Neural cell (in vitro differentiated cells): Measurements from ENCODE around the gene RPS6KA2. TPM values are rescaled to one million over a fixed set of nuclear protein-coding genes. Genes with fewer than 3 reads are reported as not detected.

Experiments
- H2AFZ ChIP-seq: fragments of 200-600, 300-800 bp; sonication (generic), shearing (Covaris generic); 2 replicates; pipeline ENCODE4 v1.6.0; 2014; ENCODE audit warnings: low read depth, mild to moderate bottlenecking, antibody characterized with exemption, low read length, moderate library complexity
- H3F3A ChIP-seq: fragments of 200-600 bp; shearing (Covaris generic); 2 replicates; pipeline ENCODE4 v1.6.1; 2016; ENCODE audit warnings: mild to moderate bottlenecking, moderate library complexity, mixed read lengths, antibody characterized with exemption, low read length; ENCODE audit not compliant: insufficient read depth, poor library complexity, severe bottlenecking
- H3K27ac ChIP-seq: fragments of 200-600, 300-800 bp; sonication (generic), shearing (Covaris generic); 2 replicates; pipeline ENCODE4 v1.5.1; 2014; ENCODE audit warnings: mild to moderate bottlenecking, low read length, moderate library complexity
- H3K27me3 ChIP-seq: fragments of 300-800, 200-600 bp; sonication (generic), shearing (Covaris generic); 2 replicates; pipeline ENCODE4 v1.6.0; 2014; ENCODE audit warnings: mild to moderate bottlenecking, low read depth, low read length, moderate library complexity; ENCODE audit not compliant: insufficient read depth
- H3K36me3 ChIP-seq: fragments of 300-800, 200-600 bp; sonication (generic), shearing (Covaris generic); 2 replicates; pipeline ENCODE4 v1.5.1; 2014; ENCODE audit warnings: mild to moderate bottlenecking, antibody characterized with exemption, low read length, moderate library complexity; ENCODE audit not compliant: insufficient read depth
- H3K4me2 ChIP-seq: fragments of 300-800, 200-600 bp; sonication (generic), shearing (Covaris generic); 2 replicates; pipeline ENCODE4 v1.6.0; 2014; ENCODE audit warnings: mild to moderate bottlenecking, low read length
- H3K4me3 ChIP-seq: fragments of 300-800, 200-600 bp; sonication (generic), shearing (Covaris generic); 2 replicates; pipeline ENCODE4 v1.5.1; 2014; ENCODE audit warnings: mild to moderate bottlenecking, low read length, moderate library complexity
- H3K79me2 ChIP-seq: fragments of 200-600 bp; shearing (Covaris generic); replicated peaks from 2 replicates; pipeline ENCODE4 v1.6.0; 2014; ENCODE audit warnings: mild to moderate bottlenecking, low read length, moderate library complexity; ENCODE audit not compliant: insufficient read depth
- H3K9ac ChIP-seq: fragments of 300-800, 200-600 bp; sonication (generic), shearing (Covaris generic); 2 replicates; pipeline ENCODE4 v1.6.1; 2016; ENCODE audit warnings: mild to moderate bottlenecking, low read length, mixed read lengths
- H3K9me2 ChIP-seq: fragments of 200-600 bp; shearing (Covaris generic); 2 replicates; pipeline ENCODE4 v1.6.1; 2016; ENCODE audit warnings: mild to moderate bottlenecking, low read length, mixed read lengths; ENCODE audit not compliant: insufficient read depth
- H3K9me3 ChIP-seq: fragments of 200-600, 300-800 bp; sonication (generic), shearing (Covaris generic); 2 replicates; pipeline ENCODE4 v1.6.1; 2016; ENCODE audit warnings: mild to moderate bottlenecking, mixed run types, low read length, moderate library complexity, mixed read lengths
- H4K20me1 ChIP-seq: fragments of 200-600 bp; shearing (Covaris generic); 2 replicates; pipeline ENCODE4 v1.6.1; 2016; ENCODE audit warnings: mild to moderate bottlenecking, mixed run types; ENCODE audit not compliant: insufficient read depth
- EP300 ChIP-seq: fragments of 450-650 bp; conservative IDR thresholded peaks from 2 replicates; pipeline ENCODE4 v1.6.1; 2014; ENCODE audit warnings: antibody characterized with exemption, mild to moderate bottlenecking, moderate library complexity; ENCODE audit not compliant: poor library complexity, severe bottlenecking
- EZH2 ChIP-seq: fragments of 200-600, 300-800 bp; shearing (Covaris generic), sonication (generic); IDR thresholded peaks from 2 replicates; pipeline ENCODE4 v1.6.1; 2014; ENCODE audit warnings: antibody characterized with exemption, low read length, borderline replicate concordance, mild to moderate bottlenecking; ENCODE audit not compliant: insufficient read depth, poor library complexity, severe bottlenecking
- MXI1 ChIP-seq: fragments of 450-650 bp; conservative IDR thresholded peaks from 2 replicates; pipeline ENCODE4 v1.6.1; 2014; ENCODE audit warnings: antibody characterized with exemption, mild to moderate bottlenecking; ENCODE audit not compliant: poor library complexity, severe bottlenecking
- POLR2AphosphoS5 ChIP-seq: IDR thresholded peaks from 2 replicates; pipeline ENCODE4 v1.6.1; 2012
- REST ChIP-seq: IDR thresholded peaks from 2 replicates; pipeline ENCODE4 v1.6.1; 2012; ENCODE audit warnings: borderline replicate concordance
- SMC3 ChIP-seq: fragments of 450-650 bp; conservative IDR thresholded peaks from 2 replicates; pipeline ENCODE4 v1.6.1; 2014; ENCODE audit warnings: antibody characterized with exemption, mild to moderate bottlenecking, moderate library complexity; ENCODE audit not compliant: poor library complexity
- TAF1 ChIP-seq: IDR thresholded peaks from 2 replicates; pipeline ENCODE4 v1.6.1; 2012; ENCODE audit warnings: low read depth
- polyA plus RNA-seq: library from polyadenylated mRNA; depleted of rRNA; stranded (reverse); fragments of >200 nt; gene quantifications from 2 replicates; pipeline ENCODE4 v1.2.3, GENCODE V29; 2014
- TF ChIP-seq, protein P1 (sequence below): fragments of 450-650 bp; IDR thresholded peaks from 2 replicates; pipeline ENCODE4 v1.5.1; 2014; ENCODE audit warnings: antibody characterized with exemption, mild to moderate bottlenecking, moderate library complexity; ENCODE audit not compliant: poor library complexity, severe bottlenecking

RPS6KA2 gene
- polyA plus RNA-seq, 1 donor from 2014 or later, result 34.3 TPM

GRCh38 chr6:166509193-166509592 is 117.9 kb downstream of the RPS6KA2 start:
- TF ChIP-seq REST, result no peak
- TF ChIP-seq, protein P1, sequence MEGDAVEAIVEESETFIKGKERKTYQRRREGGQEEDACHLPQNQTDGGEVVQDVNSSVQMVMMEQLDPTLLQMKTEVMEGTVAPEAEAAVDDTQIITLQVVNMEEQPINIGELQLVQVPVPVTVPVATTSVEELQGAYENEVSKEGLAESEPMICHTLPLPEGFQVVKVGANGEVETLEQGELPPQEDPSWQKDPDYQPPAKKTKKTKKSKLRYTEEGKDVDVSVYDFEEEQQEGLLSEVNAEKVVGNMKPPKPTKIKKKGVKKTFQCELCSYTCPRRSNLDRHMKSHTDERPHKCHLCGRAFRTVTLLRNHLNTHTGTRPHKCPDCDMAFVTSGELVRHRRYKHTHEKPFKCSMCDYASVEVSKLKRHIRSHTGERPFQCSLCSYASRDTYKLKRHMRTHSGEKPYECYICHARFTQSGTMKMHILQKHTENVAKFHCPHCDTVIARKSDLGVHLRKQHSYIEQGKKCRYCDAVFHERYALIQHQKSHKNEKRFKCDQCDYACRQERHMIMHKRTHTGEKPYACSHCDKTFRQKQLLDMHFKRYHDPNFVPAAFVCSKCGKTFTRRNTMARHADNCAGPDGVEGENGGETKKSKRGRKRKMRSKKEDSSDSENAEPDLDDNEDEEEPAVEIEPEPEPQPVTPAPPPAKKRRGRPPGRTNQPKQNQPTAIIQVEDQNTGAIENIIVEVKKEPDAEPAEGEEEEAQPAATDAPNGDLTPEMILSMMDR, result no peak
- no peak for TF ChIP-seq MXI1
- TF ChIP-seq TAF1, result no peak
- TF ChIP-seq EZH2, result no peak
- Histone ChIP-seq H3K9me2 (no peaks in the 10 kb centered on the region), H3K36me3 (peaks cover 6% of the 10 kb centered on the region), H3K4me3 (no peak overlapping the region), H3F3A (no peaks in the 10 kb centered on the region), H3K79me2 (no peaks in the 10 kb centered on the region), H4K20me1 (no peaks in the 10 kb centered on the region), H3K4me2 (no peak overlapping the region), H3K27ac (no peak overlapping the region), H3K27me3 (no peaks in the 10 kb centered on the region), H3K9ac (no peak overlapping the region), H2AFZ (no peak overlapping the region), H3K9me3 (no peaks in the 10 kb centered on the region)

GRCh38 chr6:166508726-166509125 is 118.3 kb downstream of the RPS6KA2 start:
- no peak overlapping the region for H3K4me3 ChIP-seq
- H3K36me3 ChIP-seq, result peaks cover 6% of the 10 kb centered on the region
- no peak overlapping the region for H3K27ac ChIP-seq

More at GRCh38 chr6:166508726-166509125, 118.3 kb downstream of the RPS6KA2 start:
- Histone ChIP-seq H4K20me1 (no peaks in the 10 kb centered on the region), H3K9me3 (no peaks in the 10 kb centered on the region), H3K9ac (no peak overlapping the region), H3K4me2 (no peak overlapping the region), H3F3A (no peaks in the 10 kb centered on the region), H2AFZ (no peak overlapping the region), H3K27me3 (no peaks in the 10 kb centered on the region), H3K9me2 (no peaks in the 10 kb centered on the region), H3K79me2 (no peaks in the 10 kb centered on the region)
- TF ChIP-seq, protein P1, result no peak
- TF ChIP-seq EP300 (no peak), TAF1 (no peak), POLR2AphosphoS5 (no peak), SMC3 (no peak), REST (no peak), MXI1 (no peak)
